Ovary (tissue), 9 donors: ENCODE results near the gene RPS21. TPM values are rescaled to one million over a fixed set of nuclear protein-coding genes. Genes with fewer than 3 reads are reported as not detected.

Experiments used
- DNase-seq, 5 donors: peaks; one replicate each; pipeline ENCODE4 v3.0.0-alpha.2; 2019 to 2020
- H3K27ac ChIP-seq, 2 donors: fragments of 200-600 bp; one replicate each; pipeline versions ENCODE4 v1.5.1 to v1.8.0; 2019 to 2022
- H3K27me3 ChIP-seq: fragments of 200-600 bp; one replicate; pipeline ENCODE4 v1.8.0; 2022
- H3K36me3 ChIP-seq: fragments of 200-600 bp; sonication (generic); one replicate; pipeline ENCODE4 v1.5.1; 2019
- H3K4me1 ChIP-seq: one replicate; pipeline ENCODE4 v1.8.1; 2013; ENCODE audit warnings: mild to moderate bottlenecking, moderate library complexity; ENCODE audit not compliant: insufficient read depth
- H3K4me3 ChIP-seq: fragments of 200-600 bp; sonication (generic); one replicate; pipeline ENCODE4 v1.5.1; 2017
- H3K9me3 ChIP-seq, 2 donors: fragments of 200-600 bp in 1 of 2; sonication (generic) in 1 of 2; one replicate each; pipeline versions ENCODE4 v1.5.1 to v1.8.1; 2013 to 2019; ENCODE audit warnings: mild to moderate bottlenecking in 1 of 2, moderate library complexity in 1 of 2
- EP300 ChIP-seq: sonication (generic); formaldehyde crosslinking; IDR thresholded peaks from one replicate; pipeline ENCODE4 v1.6.1; 2017; ENCODE audit warnings: antibody characterized with exemption
- POLR2A ChIP-seq: fragments of 450-650 bp; IDR thresholded peaks from one replicate; pipeline ENCODE4 v1.6.1; 2017; ENCODE audit warnings: antibody characterized with exemption, mild to moderate bottlenecking, moderate library complexity
- WGBS, 3 donors: extraction: QIAGEN DNeasy Blood & Tissue Kit in 1 of 3; methylation state at CpG; one replicate each; pipeline versions ENCODE4 v1.1.5 to v1.1.7; 2013 to 2017; 5-methylcytosine and 5-hydroxymethylcytosine counted together
- intact Hi-C, 4 donors: fragments of 100-400 bp; cut with DNase I; formaldehyde crosslinking; loops; one replicate each; pipeline versions ENCODE4 v1.11.0 to v1.15.1; 2022 to 2023
- polyA plus RNA-seq, 2 donors: library from polyadenylated mRNA; stranded (reverse); fragments of 200-250 nt in 1 of 2; fragments of 350-450 nt in 1 of 2; fragmentation: Illumina TruSeq in 1 of 2; extraction: RNeasy Lipid Tissue Mini Kit (QIAGEN cat#74804) in 1 of 2; gene quantifications; one replicate each; pipeline ENCODE4 v1.2.3, GENCODE V29; 2013 to 2014
- total RNA-seq, 7 donors: library from RNA; depleted of rRNA in 2 of 7; stranded (reverse); fragments of >200 nt in 2 of 7; fragmentation: NEBNext Ultra II Directional in 3 of 7; extraction: Animal tissue kit (Norgen Biotek cat#: 25700) in 3 of 7; gene quantifications; one replicate each; pipeline versions ENCODE4 v1.1.0 to v1.2.4, GENCODE V29; 2016 to 2023
- TF ChIP-seq, protein P1 (sequence below), 3 donors: fragments of 450-650 bp in 2 of 3; fragments of 200-600 bp in 1 of 3; IDR thresholded peaks; one replicate each; pipeline versions ENCODE4 v1.5.1 to v1.8.0; 2016 to 2022; ENCODE audit warnings: antibody characterized with exemption in 3 of 3, mild to moderate bottlenecking in 1 of 3
- donor health status: DM: no; HTN: no; CAD: no; lungs with moderate emphysema.
- donor health status: DM: no; HTN: no; CAD: no.
- donor health status: Bipolar disorder and iron deficiency.
- donor health status: DM: yes; HTN: yes; CAD: no.
- donor health status: DM: no; HTN: no; CAD: no.
- donor health status: DM: yes; HTN: yes; CAD: no.

The RPS21 gene
- total and polyA plus RNA-seq, 9 donors: 1,038 to 9,967 (median 2,977) TPM

DNA sequence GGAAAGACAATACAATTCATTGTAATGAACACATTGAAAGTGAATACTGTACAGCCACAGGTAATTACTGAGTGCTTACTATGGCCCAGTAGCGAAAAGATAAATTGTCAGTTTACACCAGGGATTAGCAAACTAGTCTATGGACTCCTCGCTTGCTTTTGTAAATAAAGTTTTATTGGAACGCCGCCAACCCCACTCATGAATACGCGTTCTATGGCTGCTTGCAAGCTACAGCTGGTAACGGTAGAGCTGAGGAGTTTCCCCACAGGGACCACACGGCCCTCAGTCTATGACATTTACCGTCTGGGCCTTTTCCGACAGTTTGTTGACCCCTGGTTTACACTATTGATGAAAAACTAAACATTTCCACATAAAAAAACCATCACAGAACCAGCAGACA, 44.0 kb upstream of the RPS21 start:
- H3K4me1 ChIP-seq: no peaks in the 10 kb centered on the region
- no peak for DNase-seq
- no peaks in the 10 kb centered on the region for H3K36me3 ChIP-seq
- no peaks in the 10 kb centered on the region for H3K27me3 ChIP-seq
- no peak overlapping the region for H3K27ac ChIP-seq
- 37 to 67% (median 48%) methylated on average over 10 of the region's 10 CpGs for WGBS, 3 donors
- intact Hi-C loops: no loop called here
- H3K4me3 ChIP-seq: no peak overlapping the region
- H3K9me3 ChIP-seq: no peaks in the 10 kb centered on the region
- TF ChIP-seq, protein P1, sequence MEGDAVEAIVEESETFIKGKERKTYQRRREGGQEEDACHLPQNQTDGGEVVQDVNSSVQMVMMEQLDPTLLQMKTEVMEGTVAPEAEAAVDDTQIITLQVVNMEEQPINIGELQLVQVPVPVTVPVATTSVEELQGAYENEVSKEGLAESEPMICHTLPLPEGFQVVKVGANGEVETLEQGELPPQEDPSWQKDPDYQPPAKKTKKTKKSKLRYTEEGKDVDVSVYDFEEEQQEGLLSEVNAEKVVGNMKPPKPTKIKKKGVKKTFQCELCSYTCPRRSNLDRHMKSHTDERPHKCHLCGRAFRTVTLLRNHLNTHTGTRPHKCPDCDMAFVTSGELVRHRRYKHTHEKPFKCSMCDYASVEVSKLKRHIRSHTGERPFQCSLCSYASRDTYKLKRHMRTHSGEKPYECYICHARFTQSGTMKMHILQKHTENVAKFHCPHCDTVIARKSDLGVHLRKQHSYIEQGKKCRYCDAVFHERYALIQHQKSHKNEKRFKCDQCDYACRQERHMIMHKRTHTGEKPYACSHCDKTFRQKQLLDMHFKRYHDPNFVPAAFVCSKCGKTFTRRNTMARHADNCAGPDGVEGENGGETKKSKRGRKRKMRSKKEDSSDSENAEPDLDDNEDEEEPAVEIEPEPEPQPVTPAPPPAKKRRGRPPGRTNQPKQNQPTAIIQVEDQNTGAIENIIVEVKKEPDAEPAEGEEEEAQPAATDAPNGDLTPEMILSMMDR (IDR thresholded peaks at IDR 0.05): no peak
- TF ChIP-seq EP300 (no peak), POLR2A (no peak)

DNA sequence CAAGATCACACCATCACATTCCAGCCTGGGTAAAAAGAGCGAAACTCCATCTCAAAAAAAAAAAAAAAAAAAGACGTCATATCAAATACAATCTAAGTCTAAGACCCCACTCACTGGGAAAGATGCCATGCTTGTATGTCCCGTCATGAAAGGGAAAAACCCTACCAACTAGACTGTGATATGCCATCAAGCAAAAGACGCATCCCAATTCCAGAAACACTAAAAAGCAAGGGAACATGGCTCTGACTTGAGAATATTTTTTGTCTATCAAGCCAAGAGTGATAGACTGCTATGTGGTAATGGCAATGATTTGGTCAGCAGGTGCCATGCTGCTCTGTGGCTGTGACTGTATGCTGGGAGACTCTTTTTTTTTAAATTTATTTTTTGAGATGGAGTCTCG, 42.8 kb upstream of the RPS21 start:
- intact Hi-C loops: no loop called here
- H3K27ac ChIP-seq: no peak overlapping the region
- no peaks in the 10 kb centered on the region for H3K9me3 ChIP-seq
- TF ChIP-seq, protein P1 (IDR thresholded peaks at IDR 0.05): no peak
- no peak for TF ChIP-seq EP300
- no peak for TF ChIP-seq POLR2A
- no peaks in the 10 kb centered on the region for H3K4me1 ChIP-seq
- 89 to 95% (median 92%) methylated on average over 5 of the region's 5 CpGs for WGBS, 3 donors
- no peaks in the 10 kb centered on the region for H3K36me3 ChIP-seq
- no peak for DNase-seq
- no peaks in the 10 kb centered on the region for H3K27me3 ChIP-seq
- H3K4me3 ChIP-seq: no peak overlapping the region

DNA sequence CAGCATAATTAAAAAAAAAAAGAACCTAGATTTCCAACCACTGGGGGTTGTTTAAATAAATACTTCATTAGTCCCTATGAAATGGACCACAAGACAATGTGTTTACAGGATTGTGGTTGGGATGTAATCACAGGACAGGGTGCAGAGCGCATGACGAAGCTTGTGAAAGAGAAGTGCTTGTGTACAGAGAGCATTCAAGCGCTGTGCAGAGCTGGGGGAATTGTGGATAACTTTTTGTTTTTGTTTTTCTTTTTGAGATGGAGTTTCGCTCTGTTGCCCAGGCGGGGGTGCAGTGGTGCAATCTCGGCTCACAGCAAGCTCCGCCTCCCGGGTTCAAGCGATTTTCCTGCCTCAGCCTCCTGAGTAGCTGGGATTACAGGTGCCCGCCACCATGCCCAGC, 42.1 kb upstream of the RPS21 start:
- no peaks in the 10 kb centered on the region for H3K9me3 ChIP-seq
- intact Hi-C loops: no loop called here
- no peaks in the 10 kb centered on the region for H3K4me1 ChIP-seq
- H3K27me3 ChIP-seq: no peaks in the 10 kb centered on the region
- H3K36me3 ChIP-seq: no peaks in the 10 kb centered on the region
- H3K27ac ChIP-seq: no peak overlapping the region
- no peak overlapping the region for H3K4me3 ChIP-seq
- WGBS, 3 donors: 61 to 76% (median 66%) methylated on average over 10 of the region's 10 CpGs
- DNase-seq: no peak
- TF ChIP-seq EP300 (no peak), POLR2A (no peak)
- TF ChIP-seq, protein P1 (IDR thresholded peaks at IDR 0.05): no peak

DNA sequence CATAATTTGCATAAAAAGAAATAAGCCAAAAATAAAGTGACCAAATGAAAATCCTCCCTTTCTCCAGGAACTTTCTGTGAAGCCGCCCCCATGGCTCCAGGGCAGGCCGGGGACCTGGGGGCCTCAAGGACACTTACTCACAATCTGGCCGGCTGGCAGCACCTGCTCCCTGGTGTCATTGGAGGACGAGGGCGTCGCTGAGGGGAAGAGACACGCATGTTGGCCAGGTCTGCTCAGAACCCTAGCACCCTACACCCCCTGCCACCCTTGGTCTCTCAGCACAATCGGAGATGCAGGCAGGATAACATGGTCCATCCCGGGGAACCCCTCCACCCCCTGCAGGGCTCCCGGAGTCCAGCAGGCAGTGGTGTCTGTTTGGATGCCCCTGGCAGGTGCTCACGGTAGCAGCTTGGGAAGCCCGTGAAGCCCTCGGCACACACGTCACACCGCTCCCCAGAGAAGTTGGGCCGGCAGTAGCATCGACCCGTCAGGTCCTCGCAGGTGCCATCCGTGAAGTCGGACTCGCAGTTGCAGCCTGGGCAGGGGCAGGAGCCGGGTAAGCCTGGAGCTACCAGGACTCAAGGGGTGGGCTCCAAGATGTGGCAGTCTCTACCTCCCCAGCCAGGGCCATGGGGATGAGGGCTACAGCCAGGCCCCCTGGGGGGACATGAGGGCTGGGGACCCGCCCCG, 41.1 kb upstream of the RPS21 start:
- no peak overlapping the region for H3K27ac ChIP-seq

More for the DNA sequence above, 41.1 kb upstream of the RPS21 start:
- DNase-seq: no peak
- TF ChIP-seq EP300 (no peak), POLR2A (no peak)
- TF ChIP-seq, protein P1 (IDR thresholded peaks at IDR 0.05): no peak
- intact Hi-C loops: no loop called here
- H3K4me1 ChIP-seq: no peaks in the 10 kb centered on the region
- no peak overlapping the region for H3K4me3 ChIP-seq
- H3K36me3 ChIP-seq: no peaks in the 10 kb centered on the region
- H3K9me3 ChIP-seq: no peaks in the 10 kb centered on the region
- WGBS, 3 donors: 74 to 92% (median 90%) methylated on average over 25 of the region's 25 CpGs
- no peaks in the 10 kb centered on the region for H3K27me3 ChIP-seq
